Sigmoid colon (tissue), 4 donors: Measurements from ENCODE around the gene PNPLA8.

Source experiments
- CTCF ChIP-seq, 4 experiments: fragments of 450-650 bp in 3 of 4; fragments of 200-600 bp in 1 of 4; IDR thresholded peaks; one replicate each; pipeline ENCODE4 v1.5.1; 2016 to 2019; ENCODE audit warnings: antibody characterized with exemption in 4 of 4, mild to moderate bottlenecking in 3 of 4, moderate library complexity in 2 of 4
- EP300 ChIP-seq, 4 donors: sonication (generic); formaldehyde crosslinking; IDR thresholded peaks; one replicate each; pipeline ENCODE4 v1.6.1; 2017; ENCODE audit warnings: antibody characterized with exemption in 4 of 4
- POLR2A ChIP-seq, 2 donors: fragments of 450-650 bp; IDR thresholded peaks; one replicate each; pipeline ENCODE4 v1.6.1; 2016; ENCODE audit warnings: antibody characterized with exemption in 2 of 2, mild to moderate bottlenecking in 2 of 2, moderate library complexity in 2 of 2

GRCh38 chr7:108561047-108561619 is 35.2 kb upstream of the PNPLA8 start:
- no peak for TF ChIP-seq EP300 (IDR thresholded peaks at IDR 0.05)
- no peak for TF ChIP-seq CTCF (IDR thresholded peaks at IDR 0.05)
- TF ChIP-seq POLR2A (IDR thresholded peaks at IDR 0.05): no peak
